T-helper 17 cell (primary cell): ENCODE results near the gene PCDH9. TPM values are rescaled to one million over a fixed set of nuclear protein-coding genes. Genes with fewer than 3 reads are reported as not detected.

ENCODE experiments used
- ATAC-seq: fragments of 150-1000 bp; cut with Tn5 transposase; 2 replicates; pipeline ENCODE4 v1.10.0; 2021; ENCODE audit warnings: mild to moderate bottlenecking, moderate library complexity
- DNase-seq, 3 donors: peaks; one replicate each; pipeline versions ENCODE4 v3.0.0 to v3.0.0-alpha.2; 2020 to 2021
- H3K9me3 ChIP-seq: one replicate; pipeline ENCODE4 v1.7.0; 2013; ENCODE audit warnings: low read length, mild to moderate bottlenecking; ENCODE audit not compliant: control insufficient read depth, poor library complexity, severe bottlenecking
- H3K27ac Mint-ChIP-seq: one replicate; pipeline ENCODE4 v1.8.0; 2022; ENCODE audit warnings: mild to moderate bottlenecking, moderate library complexity, mixed read lengths
- H3K27me3 Mint-ChIP-seq: one replicate; pipeline ENCODE4 v1.8.0; 2022; ENCODE audit warnings: mixed read lengths
- H3K36me3 Mint-ChIP-seq: one replicate; pipeline ENCODE4 v1.8.0; 2022; ENCODE audit warnings: low read depth, mixed read lengths
- H3K4me1 Mint-ChIP-seq: one replicate; pipeline ENCODE4 v1.8.0; 2022; ENCODE audit warnings: mild to moderate bottlenecking, mixed read lengths
- H3K4me3 Mint-ChIP-seq: one replicate; pipeline ENCODE4 v1.8.0; 2022; ENCODE audit warnings: mild to moderate bottlenecking, moderate library complexity, mixed read lengths
- total RNA-seq, 4 donors: library from RNA in 2 of 4; stranded (reverse) in 2 of 4; gene quantifications; one replicate each; pipeline ENCODE4 v1.2.3 and lab custom pipeline; 2022 to 2026

PCDH9 gene
- total RNA-seq, 2 donors from 2014 or later, result 0.50 to 0.67 TPM

- Mint-ChIP-seq H3K27ac (no peak overlapping the region), H3K4me1 (no peaks in the 10 kb centered on the region), H3K4me3 (no peak overlapping the region), H3K27me3 (no peaks in the 10 kb centered on the region), H3K36me3 (no peaks in the 10 kb centered on the region)
- H3K9me3 ChIP-seq, result peaks cover 3% of the 10 kb centered on the region
- ATAC-seq (no peak), DNase-seq (no peak)
Observed at GRCh38 chr13:66430269-66430668, 799.9 kb downstream of the PCDH9 start.

- peaks cover 4% of the 10 kb centered on the region for H3K9me3 ChIP-seq
- ATAC-seq, result no peak
- Mint-ChIP-seq H3K4me1 (no peaks in the 10 kb centered on the region), H3K27me3 (no peaks in the 10 kb centered on the region), H3K27ac (no peak overlapping the region), H3K4me3 (no peak overlapping the region), H3K36me3 (no peaks in the 10 kb centered on the region)
- DNase-seq, result no peak
Observed at GRCh38 chr13:66429156-66429555, 801.0 kb downstream of the PCDH9 start.

GRCh38 chr13:66427458-66427861, 802.7 kb downstream of the PCDH9 start:
- no peak for ATAC-seq

GRCh38 chr13:66425741-66426140, 804.4 kb downstream of the PCDH9 start:
- H3K27ac Mint-ChIP-seq, result no peak overlapping the region
- H3K4me3 Mint-ChIP-seq, result no peak overlapping the region
- H3K27me3 Mint-ChIP-seq, result no peaks in the 10 kb centered on the region
- no peaks in the 10 kb centered on the region for H3K36me3 Mint-ChIP-seq
- H3K9me3 ChIP-seq, result peaks cover 4% of the 10 kb centered on the region
- no peaks in the 10 kb centered on the region for H3K4me1 Mint-ChIP-seq
- DNase-seq (no peak), ATAC-seq (no peak)

More at GRCh38 chr13:66427458-66427861, 802.7 kb downstream of the PCDH9 start:
- DNase-seq, result no peak
- no peak overlapping the region for H3K4me3 Mint-ChIP-seq
- no peaks in the 10 kb centered on the region for H3K4me1 Mint-ChIP-seq
- no peaks in the 10 kb centered on the region for H3K36me3 Mint-ChIP-seq
- H3K27ac Mint-ChIP-seq, result no peak overlapping the region
- H3K9me3 ChIP-seq, result peaks cover 4% of the 10 kb centered on the region
- no peaks in the 10 kb centered on the region for H3K27me3 Mint-ChIP-seq

GRCh38 chr13:66424422-66424821, 805.7 kb downstream of the PCDH9 start:
- H3K36me3 Mint-ChIP-seq, result no peaks in the 10 kb centered on the region
- H3K27ac Mint-ChIP-seq, result no peak overlapping the region
- H3K27me3 Mint-ChIP-seq, result no peaks in the 10 kb centered on the region
- no peak for ATAC-seq
- DNase-seq, result no peak
- no peak overlapping the region for H3K4me3 Mint-ChIP-seq
- no peaks in the 10 kb centered on the region for H3K4me1 Mint-ChIP-seq
- H3K9me3 ChIP-seq, result peaks cover 4% of the 10 kb centered on the region

GRCh38 chr13:66415444-66415843, 814.7 kb downstream of the PCDH9 start:
- H3K4me1 Mint-ChIP-seq, result no peaks in the 10 kb centered on the region
- no peaks in the 10 kb centered on the region for H3K36me3 Mint-ChIP-seq
- no peaks in the 10 kb centered on the region for H3K9me3 ChIP-seq

GRCh38 chr13:66414066-66414800, 815.9 kb downstream of the PCDH9 start:
- H3K9me3 ChIP-seq, result no peaks in the 10 kb centered on the region
- no peaks in the 10 kb centered on the region for H3K4me1 Mint-ChIP-seq
- no peaks in the 10 kb centered on the region for H3K27me3 Mint-ChIP-seq
- no peak for ATAC-seq
- no peak overlapping the region for H3K4me3 Mint-ChIP-seq
- no peaks in the 10 kb centered on the region for H3K36me3 Mint-ChIP-seq
- no peak for DNase-seq
- H3K27ac Mint-ChIP-seq, result no peak overlapping the region

More at GRCh38 chr13:66415444-66415843, 814.7 kb downstream of the PCDH9 start:
- no peaks in the 10 kb centered on the region for H3K27me3 Mint-ChIP-seq
- ATAC-seq (no peak), DNase-seq (no peak)
- H3K4me3 Mint-ChIP-seq, result no peak overlapping the region
- H3K27ac Mint-ChIP-seq, result no peak overlapping the region

GRCh38 chr13:66410314-66410713, 819.8 kb downstream of the PCDH9 start:
- H3K27me3 Mint-ChIP-seq, result no peaks in the 10 kb centered on the region
- H3K4me3 Mint-ChIP-seq, result no peak overlapping the region
- H3K36me3 Mint-ChIP-seq, result no peaks in the 10 kb centered on the region
- ATAC-seq (no peak), DNase-seq (no peak)
- H3K9me3 ChIP-seq, result no peaks in the 10 kb centered on the region
- H3K4me1 Mint-ChIP-seq, result no peaks in the 10 kb centered on the region
- no peak overlapping the region for H3K27ac Mint-ChIP-seq

GRCh38 chr13:66409542-66409941, 820.6 kb downstream of the PCDH9 start:
- no peaks in the 10 kb centered on the region for H3K4me1 Mint-ChIP-seq
- H3K9me3 ChIP-seq, result no peaks in the 10 kb centered on the region
- DNase-seq (no peak), ATAC-seq (no peak)
- no peak overlapping the region for H3K27ac Mint-ChIP-seq
- no peak overlapping the region for H3K4me3 Mint-ChIP-seq
- H3K36me3 Mint-ChIP-seq, result no peaks in the 10 kb centered on the region
- no peaks in the 10 kb centered on the region for H3K27me3 Mint-ChIP-seq

GRCh38 chr13:66407128-66407527, 823.0 kb downstream of the PCDH9 start:
- no peaks in the 10 kb centered on the region for H3K4me1 Mint-ChIP-seq
- ATAC-seq (no peak), DNase-seq (no peak)
- H3K27ac Mint-ChIP-seq, result no peak overlapping the region
- no peaks in the 10 kb centered on the region for H3K36me3 Mint-ChIP-seq
- no peaks in the 10 kb centered on the region for H3K9me3 ChIP-seq
- no peaks in the 10 kb centered on the region for H3K27me3 Mint-ChIP-seq
- H3K4me3 Mint-ChIP-seq, result no peak overlapping the region

- H3K27ac Mint-ChIP-seq, result no peak overlapping the region
- H3K4me3 Mint-ChIP-seq, result no peak overlapping the region
- H3K36me3 Mint-ChIP-seq, result no peaks in the 10 kb centered on the region
- DNase-seq, result no peak
- no peak for ATAC-seq
- no peaks in the 10 kb centered on the region for H3K9me3 ChIP-seq
- H3K27me3 Mint-ChIP-seq, result no peaks in the 10 kb centered on the region
- H3K4me1 Mint-ChIP-seq, result no peaks in the 10 kb centered on the region
Observed at GRCh38 chr13:66405908-66406802, 824.0 kb downstream of the PCDH9 start.

GRCh38 chr13:66402546-66402945, 827.6 kb downstream of the PCDH9 start:
- Mint-ChIP-seq H3K36me3 (no peaks in the 10 kb centered on the region), H3K27me3 (no peaks in the 10 kb centered on the region), H3K4me1 (no peaks in the 10 kb centered on the region), H3K4me3 (no peak overlapping the region), H3K27ac (no peak overlapping the region)
- no peaks in the 10 kb centered on the region for H3K9me3 ChIP-seq
- no peak for ATAC-seq
- DNase-seq, result no peak

- Mint-ChIP-seq H3K36me3 (no peaks in the 10 kb centered on the region), H3K4me1 (no peaks in the 10 kb centered on the region), H3K27ac (no peak overlapping the region), H3K4me3 (no peak overlapping the region), H3K27me3 (no peaks in the 10 kb centered on the region)
- no peak for DNase-seq
- no peak for ATAC-seq
- no peaks in the 10 kb centered on the region for H3K9me3 ChIP-seq
Observed at GRCh38 chr13:66402066-66402465, 828.1 kb downstream of the PCDH9 start.
